CD14-positive monocyte (primary cell): ENCODE measurements around the gene AFF2. TPM values are rescaled to one million over a fixed set of nuclear protein-coding genes. Genes with fewer than 3 reads are reported as not detected.

Source experiments
- DNase-seq, 3 donors: peaks; one replicate each; pipeline ENCODE4 v3.0.0-alpha.2; 2011 to 2022
- H2AFZ ChIP-seq: 2 replicates; pipeline ENCODE4 v1.6.0; 2012; ENCODE audit warnings: mild to moderate bottlenecking, low read depth, low read length, inconsistent platforms; ENCODE audit not compliant: insufficient read depth, poor library complexity, severe bottlenecking
- H3K27ac ChIP-seq, 2 donors: 1 replicate in 1 of 2; 2 replicates in 1 of 2; pipeline ENCODE4 v1.5.1; 2012 to 2013; ENCODE audit warnings: low read length in 2 of 2, control low read depth in 1 of 2, inconsistent platforms in 1 of 2, low read depth in 1 of 2, mild to moderate bottlenecking in 1 of 2
- H3K27me3 ChIP-seq, 2 donors: one replicate each; pipeline versions ENCODE4 v1.6.0 to v1.6.1; 2011 to 2013; ENCODE audit warnings: low read length in 2 of 2; ENCODE audit not compliant: control insufficient read depth in 2 of 2, insufficient read depth in 2 of 2
- H3K36me3 ChIP-seq, 2 donors: replicated peaks in 1 of 2; 1 replicate in 1 of 2; 2 replicates in 1 of 2; pipeline versions ENCODE4 v1.5.1 to v1.6.1; 2012 to 2013; ENCODE audit warnings: low read length in 2 of 2, control low read depth in 1 of 2, inconsistent platforms in 1 of 2, mild to moderate bottlenecking in 1 of 2; ENCODE audit not compliant: insufficient read depth in 2 of 2, control insufficient read depth in 1 of 2
- H3K4me1 ChIP-seq, 2 donors: 1 replicate in 1 of 2; 2 replicates in 1 of 2; pipeline versions ENCODE4 v1.5.1 to v1.6.1; 2012 to 2013; ENCODE audit warnings: low read length in 2 of 2, control low read depth in 1 of 2, inconsistent platforms in 1 of 2, mild to moderate bottlenecking in 1 of 2, moderate library complexity in 1 of 2; ENCODE audit not compliant: insufficient read depth in 2 of 2, control insufficient read depth in 1 of 2
- H3K4me2 ChIP-seq: replicated peaks from 2 replicates; pipeline ENCODE3; 2012; ENCODE audit warnings: low read length, moderate library complexity, mild to moderate bottlenecking; ENCODE audit not compliant: poor library complexity, severe bottlenecking; ENCODE audit errors: extremely low read depth
- H3K4me3 ChIP-seq, 3 experiments: fragments of 200-600 bp in 1 of 3; sonication (generic) in 1 of 3; replicated peaks in 1 of 3; 1 replicate in 2 of 3; 2 replicates in 1 of 3; pipeline ENCODE4 v1.5.1; 2011 to 2013; ENCODE audit warnings: low read length in 3 of 3, mild to moderate bottlenecking in 3 of 3, control low read depth in 2 of 3, low read depth in 2 of 3, inconsistent platforms in 1 of 3, moderate library complexity in 1 of 3
- H3K79me2 ChIP-seq: 2 replicates; pipeline ENCODE4 v1.6.0; 2012; ENCODE audit warnings: mild to moderate bottlenecking, control low read depth, inconsistent platforms, low read length, moderate library complexity; ENCODE audit not compliant: insufficient read depth
- H3K9ac ChIP-seq: 2 replicates; pipeline ENCODE4 v1.6.0; 2017; ENCODE audit warnings: low read length, mild to moderate bottlenecking; ENCODE audit not compliant: insufficient read depth, poor library complexity, severe bottlenecking
- H3K9me3 ChIP-seq, 2 donors: replicated peaks in 1 of 2; 1 replicate in 1 of 2; 2 replicates in 1 of 2; pipeline versions ENCODE4 v1.5.1 to v1.6.1; 2012 to 2013; ENCODE audit warnings: low read length in 2 of 2, control low read depth in 1 of 2; ENCODE audit not compliant: control insufficient read depth in 1 of 2, insufficient read depth in 1 of 2
- H4K20me1 ChIP-seq: 2 replicates; pipeline ENCODE4 v1.6.0; 2012; ENCODE audit warnings: mild to moderate bottlenecking, low read length, control low read depth, moderate library complexity; ENCODE audit not compliant: insufficient read depth
- H3K27ac Mint-ChIP-seq, 7 donors: one replicate each; pipeline ENCODE4 v1.8.0; 2020; ENCODE audit warnings: mild to moderate bottlenecking in 7 of 7, mixed read lengths in 7 of 7, moderate library complexity in 6 of 7, inconsistent platforms in 2 of 7
- H3K27me3 Mint-ChIP-seq, 3 donors: one replicate each; pipeline ENCODE4 v1.8.0; 2021 to 2022; ENCODE audit warnings: low read depth in 3 of 3, mild to moderate bottlenecking in 3 of 3, mixed read lengths in 3 of 3, moderate library complexity in 3 of 3, inconsistent platforms in 1 of 3
- H3K36me3 Mint-ChIP-seq, 2 donors: one replicate each; pipeline ENCODE4 v1.8.0; 2020; ENCODE audit warnings: mixed read lengths in 2 of 2, inconsistent platforms in 1 of 2, mild to moderate bottlenecking in 1 of 2
- H3K4me1 Mint-ChIP-seq: one replicate; pipeline ENCODE4 v1.8.0; 2020; ENCODE audit warnings: mild to moderate bottlenecking, mixed read lengths
- H3K4me3 Mint-ChIP-seq, 2 donors: one replicate each; pipeline ENCODE4 v1.8.0; 2020; ENCODE audit warnings: mild to moderate bottlenecking in 2 of 2, mixed read lengths in 2 of 2, moderate library complexity in 1 of 2
- H3K9me3 Mint-ChIP-seq, 7 donors: one replicate each; pipeline ENCODE4 v1.8.0; 2020 to 2022; ENCODE audit warnings: mixed read lengths in 7 of 7, mild to moderate bottlenecking in 6 of 7, moderate library complexity in 6 of 7, inconsistent platforms in 2 of 7
- CTCF ChIP-seq: fragments of 200-600 bp; IDR thresholded peaks from one replicate; pipeline ENCODE4 v1.8.0; 2022; ENCODE audit warnings: antibody characterized with exemption, mild to moderate bottlenecking
- WGBS: methylation state at CpG from one replicate; pipeline ENCODE4 v1.1.5; 2013; ENCODE audit warnings: missing lambda C conversion rate; ENCODE audit not compliant: insufficient coverage; 5-methylcytosine and 5-hydroxymethylcytosine counted together
- intact Hi-C, 2 donors: fragments of 100-400 bp; cut with micrococcal nuclease; formaldehyde crosslinking; loops; one replicate each; pipeline versions ENCODE4 v1.15.0 to v1.15.1; 2023
- polyA plus RNA-seq, 3 donors: library from polyadenylated mRNA; depleted of rRNA in 1 of 3; unstranded in 2 of 3; stranded (reverse) in 1 of 3; fragments of 300-500 nt in 2 of 3; fragments of >200 nt in 1 of 3; fragmentation: Illumina TruSeq in 2 of 3; gene quantifications; 1 replicate in 2 of 3; 2 replicates in 1 of 3; pipeline ENCODE4 v1.2.3, GENCODE V29; 2012 to 2021

The AFF2 gene
- polyA plus RNA-seq, 3 donors, result 0.07 to 1.1 (median 0.70) TPM

- Histone ChIP-seq H2AFZ (no peak overlapping the region), H3K79me2 (peaks cover 5% of the 10 kb centered on the region), H3K9ac (no peak overlapping the region), H3K4me1 (peaks cover 26 to 30% of the 10 kb centered on the region in 2 donors), H3K27ac (peak overlapping the region in 1 of 2 donors; percentile 74), H4K20me1 (no peaks in the 10 kb centered on the region), H3K4me3 (no peak overlapping the region), H3K9me3 (no peaks in the 10 kb centered on the region), H3K27me3 (no peaks in the 10 kb centered on the region), H3K4me2 (peak overlapping the region; percentile 37), H3K36me3 (no peaks in the 10 kb centered on the region)
- no peaks in the 10 kb centered on the region for H3K36me3 Mint-ChIP-seq
- peak overlapping the region in 6 of 7 donors; percentile 53 to 90 (median 82) for H3K27ac Mint-ChIP-seq
- no CpG with 5 or more reads among the region's 4 CpGs for WGBS
- DNase-seq, result peak; percentile 39 to 60 (median 48)
- H3K27me3 Mint-ChIP-seq, result peaks cover 0 to 1% (median 0%) of the 10 kb centered on the region in 3 donors
- TF ChIP-seq CTCF, result no peak
- H3K9me3 Mint-ChIP-seq, result no peaks in the 10 kb centered on the region
- intact Hi-C loops, result no loop called here
- H3K4me1 Mint-ChIP-seq, result peaks cover 36% of the 10 kb centered on the region
- peak overlapping the region in 1 of 2 donors; percentile 59 for H3K4me3 Mint-ChIP-seq
These were observed 71.9 kb downstream of the AFF2 start for GRCh38 chrX:148572337-148572736.

GRCh38 chrX:148573119-148573518 is 72.7 kb downstream of the AFF2 start:
- H3K4me1 Mint-ChIP-seq, result peaks cover 37% of the 10 kb centered on the region
- H3K4me3 Mint-ChIP-seq, result no peak overlapping the region
- Histone ChIP-seq H3K27ac (peak overlapping the region in 1 of 2 donors; percentile 74), H3K36me3 (no peaks in the 10 kb centered on the region), H3K27me3 (no peaks in the 10 kb centered on the region), H3K4me2 (no peak overlapping the region), H3K9ac (no peak overlapping the region), H2AFZ (peak overlapping the region; percentile 22), H3K9me3 (no peaks in the 10 kb centered on the region), H4K20me1 (no peaks in the 10 kb centered on the region), H3K4me3 (no peak overlapping the region), H3K79me2 (peaks cover 5% of the 10 kb centered on the region), H3K4me1 (peaks cover 26 to 36% of the 10 kb centered on the region in 2 donors)
- no peaks in the 10 kb centered on the region for H3K9me3 Mint-ChIP-seq
- intact Hi-C loops, result no loop called here
- no peaks in the 10 kb centered on the region for H3K36me3 Mint-ChIP-seq
- H3K27me3 Mint-ChIP-seq, result peaks cover 0 to 1% (median 0%) of the 10 kb centered on the region in 3 donors
- H3K27ac Mint-ChIP-seq, result peak overlapping the region in 6 of 7 donors; percentile 57 to 90 (median 85)
- no peak for DNase-seq
- TF ChIP-seq CTCF, result no peak
- no CpG with 5 or more reads among the region's 4 CpGs for WGBS
